H1 (cell line): ENCODE measurements around the gene KLF2. TPM values are rescaled to one million over a fixed set of nuclear protein-coding genes. Genes with fewer than 3 reads are reported as not detected.

Experiments
- CTCF ChIA-PET: fragments of 300-600 bp; sonication (Branson Sonifier 250); formaldehyde crosslinking; loops from one replicate; lab custom pipeline; 2021; ENCODE audit not compliant: partially characterized antibody; lab: Charles Lee
- POLR2A ChIA-PET: fragments of 300-600 bp; sonication (Branson Sonifier 250); formaldehyde crosslinking; loops from one replicate; lab custom pipeline; 2021; ENCODE audit warnings: inconsistent platforms; ENCODE audit not compliant: partially characterized antibody; lab: Charles Lee
- DNase-seq, 2 experiments: peaks; one replicate each; pipeline versions ENCODE4 v3.0.0 to v3.0.0-alpha.2; 2010 to 2022; ENCODE audit warnings: low spot score in 2 of 2, low read depth in 1 of 2, mixed read lengths in 1 of 2
- FAIRE-seq: peaks from 2 replicates; lab custom pipeline; 2011; peaks lifted over from hg19 to GRCh38; lab: Jason Lieb, UNC
- H2AFZ ChIP-seq: 2 replicates; pipeline ENCODE4 v1.8.1; 2012; ENCODE audit warnings: low read length, inconsistent platforms
- H2AK5ac ChIP-seq: 2 replicates; pipeline ENCODE4 v1.6.1; 2013; ENCODE audit warnings: low read depth, low read length
- H2BK120ac ChIP-seq: replicated peaks from 2 replicates; pipeline ENCODE3; 2013; ENCODE audit warnings: low read depth, low read length, inconsistent platforms
- H2BK12ac ChIP-seq: 2 replicates; pipeline ENCODE4 v1.6.1; 2013; ENCODE audit warnings: low read depth, low read length
- H2BK15ac ChIP-seq: 2 replicates; pipeline ENCODE4 v1.6.1; 2013; ENCODE audit warnings: low read length
- H2BK20ac ChIP-seq: 2 replicates; pipeline ENCODE4 v1.6.1; 2013; ENCODE audit warnings: low read length
- H2BK5ac ChIP-seq: 2 replicates; pipeline ENCODE4 v1.6.1; 2013; ENCODE audit warnings: low read depth, low read length
- H3K14ac ChIP-seq: 2 replicates; pipeline ENCODE4 v1.6.1; 2013; ENCODE audit warnings: inconsistent platforms; ENCODE audit not compliant: insufficient read length
- H3K18ac ChIP-seq: 2 replicates; pipeline ENCODE4 v1.6.1; 2013; ENCODE audit warnings: low read length; ENCODE audit errors: extremely low read depth
- H3K23ac ChIP-seq: 2 replicates; pipeline ENCODE4 v1.6.1; 2013; ENCODE audit warnings: inconsistent platforms; ENCODE audit not compliant: insufficient read length
- H3K23me2 ChIP-seq: 2 replicates; pipeline ENCODE4 v1.6.1; 2013; ENCODE audit warnings: low read depth, low read length
- H3K27ac ChIP-seq: 2 replicates; pipeline ENCODE4 v1.6.1; 2011; ENCODE audit warnings: low read depth, low read length, inconsistent platforms
- H3K27me3 ChIP-seq, 4 experiments: replicated peaks in 1 of 4; 1 replicate in 1 of 4; 2 replicates in 3 of 4; pipeline versions ENCODE4 v1.6.1 to v1.8.1; 2011 to 2013; ENCODE audit warnings: low read length in 3 of 4, mild to moderate bottlenecking in 3 of 4, inconsistent platforms in 2 of 4, mixed read lengths in 2 of 4, moderate library complexity in 1 of 4; ENCODE audit not compliant: control insufficient read depth in 3 of 4, insufficient read depth in 3 of 4; ENCODE audit errors: extremely low read depth in 1 of 4
- H3K36me3 ChIP-seq, 4 experiments: 2 replicates each; pipeline versions ENCODE4 v1.6.1 to v1.8.1; 2011 to 2013; ENCODE audit warnings: mild to moderate bottlenecking in 4 of 4, low read length in 3 of 4, moderate library complexity in 2 of 4, control low read depth in 1 of 4, inconsistent platforms in 1 of 4; ENCODE audit not compliant: insufficient read depth in 4 of 4, control insufficient read depth in 2 of 4
- H3K4ac ChIP-seq: replicated peaks from 2 replicates; pipeline ENCODE3; 2013; ENCODE audit warnings: low read length, low read depth, mixed read lengths, inconsistent platforms; ENCODE audit not compliant: insufficient read length
- H3K4me1 ChIP-seq, 4 experiments: replicated peaks in 1 of 4; 1 replicate in 1 of 4; 2 replicates in 3 of 4; pipeline versions ENCODE4 v1.6.1 to v1.8.1; 2011 to 2013; ENCODE audit warnings: low read length in 3 of 4, inconsistent platforms in 2 of 4, mixed read lengths in 1 of 4; ENCODE audit not compliant: insufficient read depth in 4 of 4, control insufficient read depth in 3 of 4
- H3K4me2 ChIP-seq, 2 experiments: 2 replicates each; pipeline versions ENCODE4 v1.6.1 to v1.8.1; 2011 to 2013; ENCODE audit warnings: low read depth in 2 of 2, low read length in 2 of 2, control low read depth in 1 of 2, inconsistent platforms in 1 of 2, mild to moderate bottlenecking in 1 of 2; ENCODE audit not compliant: insufficient read depth in 1 of 2
- H3K4me3 ChIP-seq, 4 experiments: fragments of 200-600, 300-600 bp in 1 of 4; sonication (generic), shearing (Covaris generic), sonication (Bioruptor Twin) in 1 of 4; 2 replicates each; pipeline versions ENCODE4 v1.5.1 to v1.8.1; 2011 to 2016; ENCODE audit warnings: low read length in 4 of 4, low read depth in 3 of 4, control low read depth in 2 of 4, inconsistent platforms in 2 of 4, mild to moderate bottlenecking in 2 of 4, mixed read lengths in 1 of 4, moderate library complexity in 1 of 4; ENCODE audit not compliant: insufficient read depth in 2 of 4; ENCODE audit errors: extremely low read depth in 1 of 4
- H3K56ac ChIP-seq: replicated peaks from 2 replicates; pipeline ENCODE3; 2013; ENCODE audit warnings: low read depth, mild to moderate bottlenecking, mixed read lengths, low read length, inconsistent platforms; ENCODE audit not compliant: insufficient read length
- H3K79me1 ChIP-seq: 2 replicates; pipeline ENCODE4 v1.6.1; 2013; ENCODE audit warnings: low read depth, low read length, control low read depth
- H3K79me2 ChIP-seq, 2 experiments: 2 replicates each; pipeline versions ENCODE4 v1.6.1 to v1.8.1; 2012 to 2013; ENCODE audit warnings: low read length in 2 of 2, mild to moderate bottlenecking in 2 of 2, inconsistent platforms in 1 of 2; ENCODE audit not compliant: insufficient read depth in 2 of 2, control insufficient read depth in 1 of 2
- H3K9ac ChIP-seq, 4 experiments: replicated peaks in 1 of 4; 1 replicate in 1 of 4; 2 replicates in 3 of 4; pipeline versions ENCODE4 v1.6.1 to v1.8.1; 2011 to 2013; ENCODE audit warnings: low read depth in 3 of 4, low read length in 3 of 4, control low read depth in 2 of 4, mild to moderate bottlenecking in 2 of 4, moderate library complexity in 2 of 4, inconsistent platforms in 1 of 4; ENCODE audit errors: extremely low read depth in 1 of 4
- H3K9me3 ChIP-seq, 2 experiments: 2 replicates each; pipeline versions ENCODE4 v1.6.1 to v1.8.1; 2012 to 2013; ENCODE audit warnings: mild to moderate bottlenecking in 2 of 2, moderate library complexity in 2 of 2, control low read depth in 1 of 2, inconsistent platforms in 1 of 2, low read depth in 1 of 2, low read length in 1 of 2, mixed read lengths in 1 of 2; ENCODE audit not compliant: insufficient read depth in 2 of 2
- H4K20me1 ChIP-seq, 2 experiments: replicated peaks in 1 of 2; 2 replicates each; pipeline versions ENCODE3 to v1.8.1; 2011 to 2013; ENCODE audit warnings: inconsistent platforms in 2 of 2, low read length in 2 of 2, mild to moderate bottlenecking in 1 of 2; ENCODE audit not compliant: insufficient read depth in 2 of 2, control insufficient read depth in 1 of 2
- H4K5ac ChIP-seq: 2 replicates; pipeline ENCODE4 v1.6.1; 2013; ENCODE audit warnings: low read length, low read depth, mixed read lengths, inconsistent platforms; ENCODE audit not compliant: insufficient read length
- H4K8ac ChIP-seq: 2 replicates; pipeline ENCODE4 v1.8.0; 2013; ENCODE audit warnings: mild to moderate bottlenecking, moderate library complexity, low read length, inconsistent platforms; ENCODE audit not compliant: insufficient read depth; ENCODE audit errors: extremely low read depth
- H4K91ac ChIP-seq: replicated peaks from 2 replicates; pipeline ENCODE3; 2013; ENCODE audit warnings: low read length, mixed read lengths, inconsistent platforms; ENCODE audit not compliant: insufficient read length
- ATF2 ChIP-seq: IDR thresholded peaks from 2 replicates; pipeline ENCODE4 v1.6.1; 2012; ENCODE audit warnings: low read length, inconsistent platforms
- CTCF ChIP-seq, 3 experiments: IDR thresholded peaks; 1 replicate in 2 of 3; 2 replicates in 1 of 3; pipeline versions ENCODE4 v1.5.1 to v1.6.1; 2011; ENCODE audit warnings: low read length in 3 of 3, mild to moderate bottlenecking in 3 of 3, inconsistent platforms in 2 of 3, low read depth in 1 of 3, moderate library complexity in 1 of 3; ENCODE audit not compliant: insufficient read depth in 1 of 3; ENCODE audit errors: control extremely low read depth in 1 of 3
- KDM1A ChIP-seq: fragments of 200-600, 300-600 bp; sonication (generic); IDR thresholded peaks from 2 replicates; pipeline ENCODE4 v1.7.1; 2016; ENCODE audit warnings: mild to moderate bottlenecking, low read length, borderline replicate concordance
- SIX5 ChIP-seq: IDR thresholded peaks from 2 replicates; pipeline ENCODE4 v1.6.1; 2011; ENCODE audit warnings: mild to moderate bottlenecking, low read depth, low read length
- SP2 ChIP-seq: IDR thresholded peaks from 2 replicates; pipeline ENCODE4 v1.6.1; 2012; ENCODE audit warnings: mild to moderate bottlenecking, low read length, inconsistent platforms
- SRF ChIP-seq: IDR thresholded peaks from 2 replicates; pipeline ENCODE4 v1.6.1; 2011; ENCODE audit warnings: mild to moderate bottlenecking, low read depth, low read length, moderate library complexity
- SUZ12 ChIP-seq: fragments of 200-600 bp; sonication (generic); IDR thresholded peaks from 2 replicates; pipeline ENCODE4 v1.6.1; 2012; ENCODE audit warnings: mild to moderate bottlenecking, inconsistent platforms, low read length, moderate library complexity, mixed read lengths
- WGBS, 2 experiments: shearing (Covaris generic) in 1 of 2; methylation state at CpG; one replicate each; pipeline versions ENCODE4 v1.1.6 to v1.1.7; 2013 to 2015; ENCODE audit warnings: low lambda C conversion rate in 2 of 2, mixed read lengths in 2 of 2, inconsistent platforms in 1 of 2, low coverage in 1 of 2, missing lambda C conversion rate in 1 of 2; ENCODE audit not compliant: insufficient replicate concordance in 2 of 2, insufficient coverage in 1 of 2, insufficient read length in 1 of 2; ENCODE audit errors: extremely low coverage in 1 of 2, missing lambda C conversion rate in 1 of 2; 5-methylcytosine and 5-hydroxymethylcytosine counted together
- polyA plus RNA-seq, 7 experiments: library from polyadenylated mRNA; depleted of rRNA in 3 of 7; stranded (reverse) in 5 of 7; unstranded in 2 of 7; fragments of >200 nt in 5 of 7; fragments of 200-250 nt in 2 of 7; gene quantifications; 1 replicate in 5 of 7; 2 replicates in 1 of 7; 4 replicates in 1 of 7; pipeline versions ENCODE4 v1.2.1 to v1.2.3, GENCODE V29; 2011 to 2013; ENCODE audit warnings: missing spikeins in 2 of 7, mixed read lengths in 2 of 7
- total RNA-seq: library from RNA; stranded (reverse); fragmentation: NEBNext Ultra II Directional; extraction: Animal tissue kit (Norgen Biotek cat#: 25700); gene quantifications from 2 replicates; pipeline ENCODE4 v1.2.1, GENCODE V29; 2021
- TF ChIP-seq, protein P1 (sequence below): IDR thresholded peaks from 2 replicates; pipeline ENCODE4 v1.6.1; 2011; ENCODE audit warnings: low read depth, mild to moderate bottlenecking, low read length; ENCODE audit not compliant: insufficient read depth

KLF2 gene
- total and polyA plus RNA-seq, 2 of the 8 experiments (the other 6 are each of a cell fraction or from before 2014, with no cell fraction given) = 0.19 to 0.33 TPM

DNA sequence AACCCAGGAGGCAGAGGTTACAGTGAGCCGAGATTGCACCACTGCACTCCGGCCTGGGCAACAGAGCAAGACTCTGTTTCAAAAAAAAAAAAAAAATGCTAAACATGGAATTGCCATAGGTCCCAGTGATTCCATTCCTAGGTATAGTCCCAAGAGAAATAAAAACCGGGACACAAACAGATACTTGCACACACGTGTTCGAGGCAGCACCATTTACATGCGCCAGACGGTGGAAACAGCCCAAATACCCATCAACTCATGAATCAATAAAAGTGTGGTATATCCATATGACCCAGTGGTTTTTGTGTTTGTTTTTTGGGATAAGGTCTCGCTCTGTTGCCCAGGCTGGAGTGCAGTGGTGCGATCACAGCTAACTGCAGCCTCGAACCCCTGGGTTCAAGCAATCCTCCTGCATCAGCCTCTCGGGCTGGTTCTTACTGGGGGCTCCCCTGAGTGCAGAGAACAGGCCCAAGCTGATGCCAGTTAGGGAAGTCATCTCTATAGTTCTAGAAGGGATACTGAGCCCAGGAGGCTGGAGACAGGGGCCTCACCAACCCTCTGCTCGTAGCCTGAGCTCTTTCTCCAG, 8.5 kb downstream of the KLF2 start:
- Histone ChIP-seq H2BK20ac (no peak overlapping the region), H4K20me1 (peaks cover 0 to 2% of the 10 kb centered on the region in 2 experiments), H4K8ac (no peak overlapping the region), H3K27me3 (peaks cover 5 to 15% (median 13%) of the 10 kb centered on the region in 4 experiments), H2BK120ac (no peak overlapping the region), H3K23ac (no peak overlapping the region), H3K4me2 (no peak overlapping the region), H3K79me1 (no peaks in the 10 kb centered on the region), H2AFZ (no peak overlapping the region), H4K5ac (no peak overlapping the region), H2BK15ac (no peak overlapping the region), H3K9ac (no peak overlapping the region), H3K14ac (no peak overlapping the region), H3K23me2 (no peaks in the 10 kb centered on the region; the same call in 1 of the 2 replicates), H3K18ac (no peak overlapping the region), H4K91ac (no peak overlapping the region), H2AK5ac (no peak overlapping the region), H2BK5ac (no peak overlapping the region), H3K4me3 (no peak overlapping the region), H3K36me3 (no peaks in the 10 kb centered on the region), H3K79me2 (no peaks in the 10 kb centered on the region), H3K56ac (no peak overlapping the region), H3K27ac (no peak overlapping the region), H3K9me3 (no peaks in the 10 kb centered on the region), H2BK12ac (no peak overlapping the region), H3K4ac (no peak overlapping the region), H3K4me1 (0 out of 7 replicates have a peak, but pooled peaks cover 0 to under 1% (median 0%) of the 10 kb centered on the region in 4 experiments)
- POLR2A ChIA-PET = interaction anchor here (1.4 kb wide), 1 partner anchor 29 kb away, joined by 4 read pairs; no protein-coding TSS in a partner anchor
- FAIRE-seq (no peak), DNase-seq (no peak)
- CTCF ChIA-PET = interaction anchor here (0.6 to 1.2 kb wide), 2 partner anchors 53 to 78 kb away, joined by 3 read pairs; no protein-coding TSS in a partner anchor
- WGBS, 2 experiments = 91% methylated on average over 12 of the region's 12 CpGs; no CpG with 5 or more reads in 1 of the 2 experiments
- no peak for TF ChIP-seq SIX5
- TF ChIP-seq, protein P1, sequence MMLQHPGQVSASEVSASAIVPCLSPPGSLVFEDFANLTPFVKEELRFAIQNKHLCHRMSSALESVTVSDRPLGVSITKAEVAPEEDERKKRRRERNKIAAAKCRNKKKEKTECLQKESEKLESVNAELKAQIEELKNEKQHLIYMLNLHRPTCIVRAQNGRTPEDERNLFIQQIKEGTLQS = no peak
- TF ChIP-seq SP2 = no peak
- TF ChIP-seq SUZ12 = no peak
- TF ChIP-seq ATF2 = no peak
- TF ChIP-seq KDM1A = no peak
- TF ChIP-seq CTCF (IDR thresholded peaks at IDR 0.05; ENCODE audit: control extremely low read depth in 1 of 3, insufficient read depth in 1 of 3, low read depth in 1 of 3, low read length in 3 of 3) = no peak
- no peak for TF ChIP-seq SRF
